CD4-positive, alpha-beta T cell treated with Interleukin-4 for 4 hours (primary cell): Measurements from ENCODE around the gene RCAN1.

Source experiments
- DNase-seq: peaks from one replicate; pipeline ENCODE4 v3.0.0-alpha.2; 2020

Gene RCAN1

GRCh38 chr21:34536820-34537219, 78.1 kb downstream of the RCAN1 start:
- no peak for DNase-seq

GRCh38 chr21:34536311-34536710, 78.6 kb downstream of the RCAN1 start:
- no peak for DNase-seq

GRCh38 chr21:34535886-34536285, 79.0 kb downstream of the RCAN1 start:
- DNase-seq: no peak

- no peak for DNase-seq
Measured at GRCh38 chr21:34534522-34534921, 80.4 kb downstream of the RCAN1 start.

- DNase-seq: no peak
Measured at GRCh38 chr21:34533938-34534337, 81.0 kb downstream of the RCAN1 start.

GRCh38 chr21:34531399-34531798, 83.5 kb downstream of the RCAN1 start:
- no peak for DNase-seq

- no peak for DNase-seq
Measured at GRCh38 chr21:34530261-34530660, 84.7 kb downstream of the RCAN1 start.

- DNase-seq: no peak
Measured at GRCh38 chr21:34528131-34528561, 86.8 kb downstream of the RCAN1 start.

- DNase-seq: no peak
Measured at GRCh38 chr21:34526618-34527290, 88.2 kb downstream of the RCAN1 start.

- no peak for DNase-seq
Measured at GRCh38 chr21:34526241-34526617, 88.7 kb downstream of the RCAN1 start.

- DNase-seq: no peak
Measured at GRCh38 chr21:34524646-34525601, 90.0 kb downstream of the RCAN1 start.

- no peak for DNase-seq
Measured at GRCh38 chr21:34523019-34523555, 91.8 kb downstream of the RCAN1 start.

GRCh38 chr21:34522284-34522683, 92.6 kb downstream of the RCAN1 start:
- peak; percentile 7 for DNase-seq

- no peak for DNase-seq
Measured at GRCh38 chr21:34521561-34521960, 93.4 kb downstream of the RCAN1 start.

- no peak for DNase-seq
Measured at GRCh38 chr21:34520764-34521508, 94.0 kb downstream of the RCAN1 start.

GRCh38 chr21:34520281-34520680, 94.6 kb downstream of the RCAN1 start:
- DNase-seq: no peak

GRCh38 chr21:34519694-34520093, 95.2 kb downstream of the RCAN1 start:
- DNase-seq: no peak

- DNase-seq: no peak
Measured at GRCh38 chr21:34519016-34519415, 95.9 kb downstream of the RCAN1 start.

- DNase-seq: no peak
Measured at GRCh38 chr21:34518301-34518700, 96.6 kb downstream of the RCAN1 start.

- DNase-seq: peak; percentile 5
Measured at GRCh38 chr21:34517491-34518245, 97.2 kb downstream of the RCAN1 start.

GRCh38 chr21:34517039-34517438, 97.9 kb downstream of the RCAN1 start:
- DNase-seq: no peak

GRCh38 chr21:34514576-34515115, 100.3 kb downstream of the RCAN1 start:
- no peak for DNase-seq
